ENCODE results near the gene HNF1B.

The HNF1B gene

GRCh38 chr17:37699285-37699973 lies 45.4 kb downstream of the HNF1B start:
- no peak overlapping the region for H3K27ac ChIP-seq (ENCODE audit: insufficient read depth in 1 of 2, low read depth in 1 of 2, low read length in 2 of 2, poor library complexity in 1 of 2, severe bottlenecking in 2 of 2)
- WGBS (ENCODE audit: insufficient coverage): 100% methylated on average over 7 of the region's 10 CpGs
- peaks cover 0 to 3% (median 0%) of the 10 kb centered on the region in 5 experiments for H3K27me3 ChIP-seq (replicated peaks in 2 of 5; ENCODE audit: control insufficient read depth in 4 of 5, insufficient read depth in 5 of 5, low read length in 4 of 5)
- ChIA-PET CTCF (interaction anchor here (1.1 kb wide), 1 partner anchor 142 kb away, joined by 3 read pairs; no protein-coding TSS in a partner anchor), POLR2A (no interaction called here)
- no peak overlapping the region for H3K4me3 ChIP-seq (ENCODE audit: control insufficient read depth in 1 of 7, extremely low read depth in 1 of 7, insufficient read depth in 4 of 7, low read depth in 2 of 7, low read length in 6 of 7)
- H3K36me3 ChIP-seq (ENCODE audit: control insufficient read depth in 4 of 4, insufficient read depth in 4 of 4, low read length in 3 of 4): no peaks in the 10 kb centered on the region
- peaks cover 0 to 2% (median 0%) of the 10 kb centered on the region in 4 experiments for H3K4me1 ChIP-seq (ENCODE audit: control extremely low read depth in 1 of 4, control insufficient read depth in 4 of 4, insufficient read depth in 4 of 4, low read length in 3 of 4)
- peaks cover 0 to 4% (median 0%) of the 10 kb centered on the region in 5 experiments for H3K9me3 ChIP-seq (ENCODE audit: control extremely low read depth in 1 of 5, control insufficient read depth in 4 of 5, insufficient read depth in 2 of 5, low read depth in 1 of 5, low read length in 4 of 5)
- DNase-seq: no peak

DNA sequence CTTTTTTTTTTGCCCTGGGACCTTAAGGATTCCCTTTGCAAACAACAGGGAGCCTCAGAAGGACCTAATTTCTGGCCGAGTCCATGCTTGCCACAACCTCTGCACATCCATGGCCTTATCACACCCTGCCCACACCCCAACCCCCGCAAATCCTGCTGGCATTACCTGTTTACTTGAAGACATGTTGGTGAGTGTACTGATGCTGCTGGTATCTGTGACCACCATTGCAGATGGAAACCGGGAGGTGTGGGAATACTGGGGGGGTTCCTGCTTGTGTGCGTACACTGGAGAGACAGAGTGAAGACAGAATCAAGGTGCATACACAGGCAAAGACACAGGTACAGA lies 46.0 kb downstream of the HNF1B start:
- no CpG with 5 or more reads among the region's 4 CpGs for WGBS (ENCODE audit: insufficient coverage)

DNA sequence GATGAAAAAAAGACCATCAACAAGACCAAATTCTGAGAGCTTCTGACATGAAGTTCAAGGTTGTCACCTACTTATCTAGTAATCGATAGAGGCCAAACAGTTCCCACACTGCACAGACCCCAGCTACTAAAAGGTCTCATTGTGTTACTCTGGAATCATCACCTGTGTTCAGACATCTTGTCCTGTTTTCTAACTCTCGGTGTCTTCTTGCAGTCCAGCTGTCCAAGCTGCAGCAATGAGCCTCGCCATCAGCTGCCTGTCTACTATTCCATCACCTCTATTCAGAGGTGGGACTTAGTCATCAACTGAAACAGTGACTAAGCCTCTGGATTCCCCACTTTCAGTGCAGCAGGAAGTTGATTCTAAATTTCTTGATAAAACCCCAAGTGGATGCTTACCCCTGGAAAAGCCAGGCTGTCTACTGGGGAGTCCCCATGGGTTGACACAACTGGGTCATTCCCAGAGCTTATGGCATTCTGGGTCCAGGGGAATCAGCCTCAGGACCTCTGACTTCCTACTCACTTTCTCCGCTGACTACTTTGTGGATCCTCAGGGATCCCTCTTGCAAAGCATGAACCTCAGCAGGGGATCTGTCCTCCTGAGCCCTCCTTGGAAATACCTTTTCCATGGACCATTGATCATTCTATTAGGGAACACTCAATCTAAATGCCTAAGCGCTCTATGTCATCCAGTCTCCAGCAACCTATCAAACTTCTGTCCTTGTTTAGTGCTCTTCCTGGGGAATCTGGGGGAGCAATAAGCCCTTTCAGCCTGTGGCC lies 46.5 kb downstream of the HNF1B start:
- Histone ChIP-seq H3K9me3 (ENCODE audit: control extremely low read depth in 1 of 5, control insufficient read depth in 4 of 5, insufficient read depth in 2 of 5, low read depth in 1 of 5, low read length in 4 of 5) (peaks cover 0 to 4% (median 0%) of the 10 kb centered on the region in 5 experiments), H3K36me3 (ENCODE audit: control insufficient read depth in 4 of 4, insufficient read depth in 4 of 4, low read length in 3 of 4) (no peaks in the 10 kb centered on the region), H3K27ac (ENCODE audit: insufficient read depth in 1 of 2, low read depth in 1 of 2, low read length in 2 of 2, poor library complexity in 1 of 2, severe bottlenecking in 2 of 2) (no peak overlapping the region), H3K4me3 (ENCODE audit: control insufficient read depth in 1 of 7, extremely low read depth in 1 of 7, insufficient read depth in 4 of 7, low read depth in 2 of 7, low read length in 6 of 7) (no peak overlapping the region), H3K4me1 (ENCODE audit: control extremely low read depth in 1 of 4, control insufficient read depth in 4 of 4, insufficient read depth in 4 of 4, low read length in 3 of 4) (peaks cover 0 to 2% (median 0%) of the 10 kb centered on the region in 4 experiments), H3K27me3 (replicated peaks in 2 of 5; ENCODE audit: control insufficient read depth in 4 of 5, insufficient read depth in 5 of 5, low read length in 4 of 5) (peaks cover 0 to 3% (median 0%) of the 10 kb centered on the region in 5 experiments)
- no peak for DNase-seq
- ChIA-PET POLR2A (no interaction called here), CTCF (no interaction called here)
- 97% methylated on average over 5 of the region's 5 CpGs for WGBS (ENCODE audit: insufficient coverage)

More for the DNA sequence above, 46.0 kb downstream of the HNF1B start:
- Histone ChIP-seq H3K4me1 (ENCODE audit: control extremely low read depth in 1 of 4, control insufficient read depth in 4 of 4, insufficient read depth in 4 of 4, low read length in 3 of 4) (peaks cover 0 to 2% (median 0%) of the 10 kb centered on the region in 4 experiments), H3K4me3 (ENCODE audit: control insufficient read depth in 1 of 7, extremely low read depth in 1 of 7, insufficient read depth in 4 of 7, low read depth in 2 of 7, low read length in 6 of 7) (no peak overlapping the region), H3K27ac (ENCODE audit: insufficient read depth in 1 of 2, low read depth in 1 of 2, low read length in 2 of 2, poor library complexity in 1 of 2, severe bottlenecking in 2 of 2) (no peak overlapping the region), H3K27me3 (replicated peaks in 2 of 5; ENCODE audit: control insufficient read depth in 4 of 5, insufficient read depth in 5 of 5, low read length in 4 of 5) (peaks cover 0 to 3% (median 0%) of the 10 kb centered on the region in 5 experiments), H3K9me3 (ENCODE audit: control extremely low read depth in 1 of 5, control insufficient read depth in 4 of 5, insufficient read depth in 2 of 5, low read depth in 1 of 5, low read length in 4 of 5) (peaks cover 0 to 4% (median 0%) of the 10 kb centered on the region in 5 experiments), H3K36me3 (ENCODE audit: control insufficient read depth in 4 of 4, insufficient read depth in 4 of 4, low read length in 3 of 4) (no peaks in the 10 kb centered on the region)
- ChIA-PET POLR2A (no interaction called here), CTCF (interaction anchor here (1.1 kb wide), 1 partner anchor 142 kb away, joined by 3 read pairs; no protein-coding TSS in a partner anchor)
- no peak for DNase-seq

GRCh38 chr17:37697381-37697780 lies 47.5 kb downstream of the HNF1B start:
- H3K4me3 ChIP-seq (ENCODE audit: control insufficient read depth in 1 of 7, extremely low read depth in 1 of 7, insufficient read depth in 4 of 7, low read depth in 2 of 7, low read length in 6 of 7): no peak overlapping the region
- no peak overlapping the region for H3K27ac ChIP-seq (ENCODE audit: insufficient read depth in 1 of 2, low read depth in 1 of 2, low read length in 2 of 2, poor library complexity in 1 of 2, severe bottlenecking in 2 of 2)
- H3K9me3 ChIP-seq (ENCODE audit: control extremely low read depth in 1 of 5, control insufficient read depth in 4 of 5, insufficient read depth in 2 of 5, low read depth in 1 of 5, low read length in 4 of 5): peaks cover 0 to 4% (median 0%) of the 10 kb centered on the region in 5 experiments
- no peaks in the 10 kb centered on the region for H3K36me3 ChIP-seq (ENCODE audit: control insufficient read depth in 4 of 4, insufficient read depth in 4 of 4, low read length in 3 of 4)
- H3K27me3 ChIP-seq (replicated peaks in 2 of 5; ENCODE audit: control insufficient read depth in 4 of 5, insufficient read depth in 5 of 5, low read length in 4 of 5): peaks cover 0 to 2% (median 0%) of the 10 kb centered on the region in 5 experiments
- WGBS (ENCODE audit: insufficient coverage): 61% methylated on average over 4 of the region's 8 CpGs
- ChIA-PET POLR2A (no interaction called here), CTCF (no interaction called here)
- peaks cover 0 to 2% (median 0%) of the 10 kb centered on the region in 4 experiments for H3K4me1 ChIP-seq (ENCODE audit: control extremely low read depth in 1 of 4, control insufficient read depth in 4 of 4, insufficient read depth in 4 of 4, low read length in 3 of 4)
- no peak for DNase-seq

- Histone ChIP-seq H3K9me3 (ENCODE audit: control extremely low read depth in 1 of 5, control insufficient read depth in 4 of 5, insufficient read depth in 2 of 5, low read depth in 1 of 5, low read length in 4 of 5) (peaks cover 0 to 4% (median 0%) of the 10 kb centered on the region in 5 experiments), H3K4me1 (ENCODE audit: control extremely low read depth in 1 of 4, control insufficient read depth in 4 of 4, insufficient read depth in 4 of 4, low read length in 3 of 4) (peaks cover 0 to 3% (median 0%) of the 10 kb centered on the region in 4 experiments)
- CTCF ChIA-PET: interaction anchor here (1.8 kb wide), 1 partner anchor 35 kb away, joined by 3 read pairs; no protein-coding TSS in a partner anchor
Observed at GRCh38 chr17:37696366-37696765, 48.5 kb downstream of the HNF1B start.

GRCh38 chr17:37695726-37696125 lies 49.1 kb downstream of the HNF1B start:
- Histone ChIP-seq H3K4me1 (ENCODE audit: control extremely low read depth in 1 of 4, control insufficient read depth in 4 of 4, insufficient read depth in 4 of 4, low read length in 3 of 4) (peaks cover 0 to 3% (median 0%) of the 10 kb centered on the region in 4 experiments), H3K4me3 (ENCODE audit: control insufficient read depth in 1 of 7, extremely low read depth in 1 of 7, insufficient read depth in 4 of 7, low read depth in 2 of 7, low read length in 6 of 7) (no peak overlapping the region), H3K27ac (ENCODE audit: insufficient read depth in 1 of 2, low read depth in 1 of 2, low read length in 2 of 2, poor library complexity in 1 of 2, severe bottlenecking in 2 of 2) (no peak overlapping the region), H3K27me3 (replicated peaks in 2 of 5; ENCODE audit: control insufficient read depth in 4 of 5, insufficient read depth in 5 of 5, low read length in 4 of 5) (peaks cover 0 to 3% (median 0%) of the 10 kb centered on the region in 5 experiments), H3K36me3 (ENCODE audit: control insufficient read depth in 4 of 4, insufficient read depth in 4 of 4, low read length in 3 of 4) (no peaks in the 10 kb centered on the region), H3K9me3 (ENCODE audit: control extremely low read depth in 1 of 5, control insufficient read depth in 4 of 5, insufficient read depth in 2 of 5, low read depth in 1 of 5, low read length in 4 of 5) (peaks cover 0 to 4% (median 0%) of the 10 kb centered on the region in 5 experiments)
- CTCF ChIA-PET: interaction anchor here (0.7 to 1.8 kb wide), 4 partner anchors 10 to 34 kb away, joined by 3 to 6 read pairs (median 4); no protein-coding TSS in a partner anchor
- DNase-seq: no peak
- POLR2A ChIA-PET: no interaction called here
- no CpG with 5 or more reads among the region's 1 CpG for WGBS (ENCODE audit: insufficient coverage)

More at GRCh38 chr17:37696366-37696765, 48.5 kb downstream of the HNF1B start:
- no peak for DNase-seq
- Histone ChIP-seq H3K27ac (ENCODE audit: insufficient read depth in 1 of 2, low read depth in 1 of 2, low read length in 2 of 2, poor library complexity in 1 of 2, severe bottlenecking in 2 of 2) (no peak overlapping the region), H3K27me3 (replicated peaks in 2 of 5; ENCODE audit: control insufficient read depth in 4 of 5, insufficient read depth in 5 of 5, low read length in 4 of 5) (peaks cover 0 to 1% (median 0%) of the 10 kb centered on the region in 5 experiments), H3K36me3 (ENCODE audit: control insufficient read depth in 4 of 4, insufficient read depth in 4 of 4, low read length in 3 of 4) (no peaks in the 10 kb centered on the region), H3K4me3 (ENCODE audit: control insufficient read depth in 1 of 7, extremely low read depth in 1 of 7, insufficient read depth in 4 of 7, low read depth in 2 of 7, low read length in 6 of 7) (no peak overlapping the region)
- 100% methylated on average over 4 of the region's 7 CpGs for WGBS (ENCODE audit: insufficient coverage)
- POLR2A ChIA-PET: no interaction called here
